ENCODE data around the gene TUBA4B. TPM values are rescaled to one million over a fixed set of nuclear protein-coding genes. Genes with fewer than 3 reads are reported as not detected.

TUBA4B gene
- not detected in 2 replicates for total RNA-seq

GRCh38 chr2:219252900-219253752 lies at the start of gene TUBA4B:
TSS of gene TUBA4B (plus strand) at chr2:219253243. CDS start at chr2:219253408, 165 bp downstream.

GRCh38 chr2:219206328-219207133 lies 46.5 kb upstream of the TUBA4B start, which contains the start of gene ZFAND2B:
TSS of gene ZFAND2B (plus strand) at chr2:219206782. CDS start at chr2:219206988, 206 bp downstream.

GRCh38 chr2:219218732-219219701 lies 34.0 kb upstream of the TUBA4B start, which contains the start of gene ABCB6:
TSS of gene ABCB6 (minus strand) at chr2:219218958. CDS start at chr2:219218673, 285 bp downstream.

GRCh38 chr2:219229305-219230058 lies 23.6 kb upstream of the TUBA4B start, which contains the start of the genes ANKZF1 and ATG9A:
TSS of gene ANKZF1 (plus strand) at chr2:219229806. CDS start at chr2:219230258, 452 bp downstream.
TSS of gene ATG9A (minus strand) at chr2:219229636. CDS start at chr2:219228024, 1,612 bp downstream.

GRCh38 chr2:219245148-219245898 lies 7.7 kb upstream of the TUBA4B start, which contains the start of the genes GLB1L and STK16:
TSS of gene GLB1L (minus strand) at chr2:219245444. CDS start at chr2:219243573, 1,871 bp downstream.
TSS of gene STK16 (plus strand) at chr2:219245479. CDS start at chr2:219246000, 521 bp downstream.

GRCh38 chr2:219253753-219254589 lies 928 bp downstream of the TUBA4B start, which contains the start of gene TUBA4A:
TSS of gene TUBA4A (minus strand) at chr2:219253918. CDS start at chr2:219253858, 60 bp downstream.

GRCh38 chr2:219279151-219279915 lies 26.3 kb downstream of the TUBA4B start, which contains the start of gene DNAJB2:
TSS of gene DNAJB2 (plus strand) at chr2:219279366. CDS start at chr2:219279834, 468 bp downstream.

GRCh38 chr2:219309278-219309677 lies 56.2 kb downstream of the TUBA4B start, which contains the start of gene PTPRN:
TSS of gene PTPRN (minus strand) at chr2:219309401. CDS start at chr2:219309332, 69 bp downstream.

Other genes with a start within 250 kb of the TUBA4B start
- gene CFAP65, start 211.7 kb upstream of the TUBA4B start, total RNA-seq = not detected in 2 replicates
- not detected in 2 replicates for gene IHH, start 192.3 kb upstream of the TUBA4B start, total RNA-seq
- gene NHEJ1, start 92.4 kb upstream of the TUBA4B start, total RNA-seq = 16.7 TPM in 2 replicates
- 0.68 and 3.8 TPM in 2 replicates for gene SLC23A3, start 83.2 kb upstream of the TUBA4B start, total RNA-seq
- gene CNPPD1, start 76.3 kb upstream of the TUBA4B start, total RNA-seq = 29.2 and 32.5 TPM in 2 replicates
- gene RETREG2, start 75.0 kb upstream of the TUBA4B start, total RNA-seq = 59.1 and 87.5 TPM in 2 replicates
- 23.3 and 62.2 TPM in 2 replicates for gene ZFAND2B, start 46.5 kb upstream of the TUBA4B start, total RNA-seq
- 24.3 and 37.1 TPM in 2 replicates for gene ABCB6, start 34.3 kb upstream of the TUBA4B start, total RNA-seq
- 33.2 and 69.6 TPM in 2 replicates for gene ATG9A, start 23.6 kb upstream of the TUBA4B start, total RNA-seq
- 49.1 and 49.6 TPM in 2 replicates for gene ANKZF1, start 23.4 kb upstream of the TUBA4B start, total RNA-seq
- 3.8 and 4.4 TPM in 2 replicates for gene GLB1L, start 7.8 kb upstream of the TUBA4B start, total RNA-seq
- 25.3 and 32.8 TPM in 2 replicates for gene STK16, start 7.8 kb upstream of the TUBA4B start, total RNA-seq
- gene TUBA4A, start 675 bp downstream of the TUBA4B start, total RNA-seq = 45.5 and 70.4 TPM in 2 replicates
- 39.0 and 83.7 TPM in 2 replicates for gene DNAJB2, start 26.1 kb downstream of the TUBA4B start, total RNA-seq
- gene PTPRN, start 56.2 kb downstream of the TUBA4B start, total RNA-seq = not detected in 2 replicates
- gene RESP18, start 79.5 kb downstream of the TUBA4B start, total RNA-seq = not detected in 2 replicates
- 50.6 and 59.5 TPM in 2 replicates for gene DNPEP, start 134.7 kb downstream of the TUBA4B start, total RNA-seq
- not detected in 2 replicates for gene DES, start 165.1 kb downstream of the TUBA4B start, total RNA-seq
- gene SPEG, start 181.6 kb downstream of the TUBA4B start, total RNA-seq = 4.1 and 9.6 TPM in 2 replicates
- gene GMPPA, start 245.6 kb downstream of the TUBA4B start, total RNA-seq = 26.6 and 49.6 TPM in 2 replicates

Data from nasal cavity respiratory epithelium epithelial cell of viscerocranial mucosa (primary cell).